HL-60 (cell line): ENCODE measurements around the gene ALK.

Experiments
- DNase-seq, 2 experiments: peaks; one replicate each; pipeline ENCODE4 v3.0.0-alpha.2; 2010 to 2020; ENCODE audit warnings: low read depth in 1 of 2, low spot score in 1 of 2
- H3K27ac ChIP-seq: fragments of 250-450 bp; sonication (Bioruptor Pico); replicated peaks from 2 replicates; pipeline ENCODE4 v1.5.1; 2020; ENCODE audit warnings: mild to moderate bottlenecking, moderate library complexity
- H3K27me3 ChIP-seq: fragments of 250-450 bp; sonication (Bioruptor Pico); 2 replicates; pipeline ENCODE4 v1.5.1; 2021; ENCODE audit warnings: mild to moderate bottlenecking, moderate library complexity; ENCODE audit not compliant: insufficient read depth, poor library complexity, severe bottlenecking
- H3K4me3 ChIP-seq: replicated peaks from 2 replicates; pipeline ENCODE4 v1.5.1; 2011; ENCODE audit warnings: mild to moderate bottlenecking, control low read depth, low read length; ENCODE audit not compliant: insufficient read depth
- GABPA ChIP-seq: IDR thresholded peaks from 2 replicates; pipeline ENCODE4 v1.6.1; 2012; ENCODE audit warnings: low read depth
- POLR2AphosphoS5 ChIP-seq: IDR thresholded peaks from 2 replicates; pipeline ENCODE4 v1.6.1; 2012; ENCODE audit warnings: low read depth
- SPI1 ChIP-seq: IDR thresholded peaks from 2 replicates; pipeline ENCODE4 v1.6.1; 2012; ENCODE audit warnings: low read depth, mild to moderate bottlenecking, borderline replicate concordance
- TF ChIP-seq, protein P1 (sequence below): IDR thresholded peaks from one replicate; pipeline ENCODE4 v1.5.1; 2011; ENCODE audit warnings: low read length, control low read depth, inconsistent platforms; ENCODE audit not compliant: insufficient read depth
- TF ChIP-seq, protein P2 (sequence below): IDR thresholded peaks from 2 replicates; pipeline ENCODE4 v1.6.1; 2012; ENCODE audit warnings: low read depth; ENCODE audit not compliant: insufficient replicate concordance

Gene ALK

DNA sequence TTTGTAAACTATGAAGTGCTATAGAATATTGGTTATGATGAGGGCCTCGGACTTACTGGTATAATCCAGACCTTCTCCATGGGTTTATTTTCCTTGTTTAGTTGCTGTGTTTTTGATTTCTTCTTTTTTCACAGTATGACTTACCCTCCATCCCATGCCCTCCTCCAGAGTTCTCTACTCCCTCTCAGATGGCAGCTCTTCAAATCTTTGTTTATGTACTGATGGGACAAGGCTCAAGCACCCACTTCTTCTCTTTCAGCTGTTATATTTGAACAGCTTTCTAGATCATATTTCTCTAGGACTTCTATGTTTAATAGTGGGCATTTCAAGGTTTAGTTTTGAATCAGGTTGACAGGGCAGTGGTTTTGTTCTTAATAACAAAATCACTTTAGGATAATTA lies 762.3 kb downstream of the ALK start:
- H3K27ac ChIP-seq: no peak overlapping the region
- H3K4me3 ChIP-seq: no peak overlapping the region
- H3K27me3 ChIP-seq: peaks cover 21% of the 10 kb centered on the region
- no peak for DNase-seq
- TF ChIP-seq POLR2AphosphoS5: no peak
- TF ChIP-seq, protein P1, sequence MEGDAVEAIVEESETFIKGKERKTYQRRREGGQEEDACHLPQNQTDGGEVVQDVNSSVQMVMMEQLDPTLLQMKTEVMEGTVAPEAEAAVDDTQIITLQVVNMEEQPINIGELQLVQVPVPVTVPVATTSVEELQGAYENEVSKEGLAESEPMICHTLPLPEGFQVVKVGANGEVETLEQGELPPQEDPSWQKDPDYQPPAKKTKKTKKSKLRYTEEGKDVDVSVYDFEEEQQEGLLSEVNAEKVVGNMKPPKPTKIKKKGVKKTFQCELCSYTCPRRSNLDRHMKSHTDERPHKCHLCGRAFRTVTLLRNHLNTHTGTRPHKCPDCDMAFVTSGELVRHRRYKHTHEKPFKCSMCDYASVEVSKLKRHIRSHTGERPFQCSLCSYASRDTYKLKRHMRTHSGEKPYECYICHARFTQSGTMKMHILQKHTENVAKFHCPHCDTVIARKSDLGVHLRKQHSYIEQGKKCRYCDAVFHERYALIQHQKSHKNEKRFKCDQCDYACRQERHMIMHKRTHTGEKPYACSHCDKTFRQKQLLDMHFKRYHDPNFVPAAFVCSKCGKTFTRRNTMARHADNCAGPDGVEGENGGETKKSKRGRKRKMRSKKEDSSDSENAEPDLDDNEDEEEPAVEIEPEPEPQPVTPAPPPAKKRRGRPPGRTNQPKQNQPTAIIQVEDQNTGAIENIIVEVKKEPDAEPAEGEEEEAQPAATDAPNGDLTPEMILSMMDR: no peak
- TF ChIP-seq GABPA: no peak
- TF ChIP-seq, protein P2, sequence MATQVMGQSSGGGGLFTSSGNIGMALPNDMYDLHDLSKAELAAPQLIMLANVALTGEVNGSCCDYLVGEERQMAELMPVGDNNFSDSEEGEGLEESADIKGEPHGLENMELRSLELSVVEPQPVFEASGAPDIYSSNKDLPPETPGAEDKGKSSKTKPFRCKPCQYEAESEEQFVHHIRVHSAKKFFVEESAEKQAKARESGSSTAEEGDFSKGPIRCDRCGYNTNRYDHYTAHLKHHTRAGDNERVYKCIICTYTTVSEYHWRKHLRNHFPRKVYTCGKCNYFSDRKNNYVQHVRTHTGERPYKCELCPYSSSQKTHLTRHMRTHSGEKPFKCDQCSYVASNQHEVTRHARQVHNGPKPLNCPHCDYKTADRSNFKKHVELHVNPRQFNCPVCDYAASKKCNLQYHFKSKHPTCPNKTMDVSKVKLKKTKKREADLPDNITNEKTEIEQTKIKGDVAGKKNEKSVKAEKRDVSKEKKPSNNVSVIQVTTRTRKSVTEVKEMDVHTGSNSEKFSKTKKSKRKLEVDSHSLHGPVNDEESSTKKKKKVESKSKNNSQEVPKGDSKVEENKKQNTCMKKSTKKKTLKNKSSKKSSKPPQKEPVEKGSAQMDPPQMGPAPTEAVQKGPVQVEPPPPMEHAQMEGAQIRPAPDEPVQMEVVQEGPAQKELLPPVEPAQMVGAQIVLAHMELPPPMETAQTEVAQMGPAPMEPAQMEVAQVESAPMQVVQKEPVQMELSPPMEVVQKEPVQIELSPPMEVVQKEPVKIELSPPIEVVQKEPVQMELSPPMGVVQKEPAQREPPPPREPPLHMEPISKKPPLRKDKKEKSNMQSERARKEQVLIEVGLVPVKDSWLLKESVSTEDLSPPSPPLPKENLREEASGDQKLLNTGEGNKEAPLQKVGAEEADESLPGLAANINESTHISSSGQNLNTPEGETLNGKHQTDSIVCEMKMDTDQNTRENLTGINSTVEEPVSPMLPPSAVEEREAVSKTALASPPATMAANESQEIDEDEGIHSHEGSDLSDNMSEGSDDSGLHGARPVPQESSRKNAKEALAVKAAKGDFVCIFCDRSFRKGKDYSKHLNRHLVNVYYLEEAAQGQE: no peak
- no peak for TF ChIP-seq SPI1

DNA sequence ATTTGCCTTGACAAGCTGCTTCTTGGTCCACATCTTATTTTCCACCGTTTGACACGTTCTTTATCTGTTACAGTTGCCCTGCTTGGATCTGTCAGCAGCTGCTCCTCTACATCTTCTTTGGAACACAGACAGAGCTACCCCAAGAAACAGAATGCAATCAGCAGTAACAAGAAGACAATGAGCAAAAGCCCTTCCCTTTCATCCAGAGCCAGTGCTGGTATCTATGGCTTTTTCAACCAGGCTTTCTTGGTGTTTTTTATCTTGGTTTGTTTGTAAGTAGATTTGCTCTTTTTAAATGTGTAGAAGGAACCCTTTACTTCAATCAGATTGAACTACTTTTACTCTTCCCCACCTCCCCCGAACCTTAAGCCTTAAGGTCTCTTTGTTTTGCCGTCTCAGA lies 764.3 kb downstream of the ALK start:
- no peak for DNase-seq
- H3K4me3 ChIP-seq: no peak overlapping the region
- H3K27ac ChIP-seq: no peak overlapping the region
- TF ChIP-seq POLR2AphosphoS5: no peak
- peaks cover 11% of the 10 kb centered on the region for H3K27me3 ChIP-seq

DNA sequence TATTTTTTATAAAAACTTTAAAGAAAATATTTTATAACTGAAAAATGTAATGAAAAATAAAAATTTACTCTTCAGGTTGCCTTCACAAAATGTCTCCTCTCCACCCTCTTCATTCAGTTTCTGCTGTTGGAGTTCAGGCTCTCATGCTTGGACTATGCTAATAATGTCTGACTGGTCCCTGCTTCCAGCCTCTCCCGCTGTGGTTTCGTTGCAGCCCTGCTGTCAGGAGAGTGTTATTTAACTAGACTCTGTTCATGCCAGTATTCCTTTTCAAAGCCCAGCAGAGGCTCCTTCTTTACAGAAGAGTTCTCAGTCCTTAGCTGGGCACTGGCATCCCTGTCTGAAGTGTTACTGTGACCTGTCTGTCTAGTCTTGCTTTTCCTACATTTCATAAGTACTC lies 765.8 kb downstream of the ALK start:
- TF ChIP-seq GABPA (no peak), SPI1 (no peak), POLR2AphosphoS5 (no peak)
- TF ChIP-seq, protein P1: no peak
- TF ChIP-seq, protein P2: no peak
- Histone ChIP-seq H3K27me3 (peaks cover 11% of the 10 kb centered on the region), H3K27ac (no peak overlapping the region), H3K4me3 (no peak overlapping the region)
- no peak for DNase-seq

DNA sequence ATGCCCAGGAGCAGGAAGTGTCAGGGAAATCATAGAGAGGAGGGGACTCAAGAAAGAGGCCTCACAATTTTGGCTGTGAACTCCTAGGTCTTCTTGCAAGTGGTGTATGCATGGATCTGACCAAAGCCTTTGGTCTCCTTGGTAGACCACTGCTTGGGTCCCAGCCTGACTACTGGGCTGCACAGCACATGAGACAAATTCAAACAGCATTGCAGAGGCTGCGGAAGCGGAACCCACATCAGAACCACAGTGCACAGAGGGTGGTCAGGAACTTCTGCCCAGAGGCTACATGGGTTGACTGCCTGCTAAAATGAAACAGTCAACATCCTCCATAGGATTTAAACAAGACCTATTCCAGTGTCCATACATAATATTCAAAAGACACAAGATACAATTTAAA lies 766.8 kb downstream of the ALK start:
- H3K27ac ChIP-seq: no peak overlapping the region
- DNase-seq: no peak
- TF ChIP-seq POLR2AphosphoS5 (no peak), GABPA (no peak), SPI1 (no peak)
- TF ChIP-seq, protein P2: no peak
- TF ChIP-seq, protein P1: no peak
- peaks cover 11% of the 10 kb centered on the region for H3K27me3 ChIP-seq
- H3K4me3 ChIP-seq: no peak overlapping the region
